Parietal lobe (tissue), 2 donors: ENCODE results near the gene CFAP119. TPM values are rescaled to one million over a fixed set of nuclear protein-coding genes. Genes with fewer than 3 reads are reported as not detected.

Experiments
- small RNA-seq: library from RNA; depleted of rRNA; stranded (forward); fragments of <200 nt; gene quantifications from one replicate; pipeline ENCODE3, GENCODE V24; 2014; ENCODE audit warnings: low replicate concordance
- total RNA-seq: library from RNA; depleted of rRNA; stranded (reverse); fragments of >200 nt; gene quantifications from one replicate; pipeline ENCODE4 v1.2.3, GENCODE V29; 2014

CFAP119 gene
- 5.3 TPM for total RNA-seq

DNA sequence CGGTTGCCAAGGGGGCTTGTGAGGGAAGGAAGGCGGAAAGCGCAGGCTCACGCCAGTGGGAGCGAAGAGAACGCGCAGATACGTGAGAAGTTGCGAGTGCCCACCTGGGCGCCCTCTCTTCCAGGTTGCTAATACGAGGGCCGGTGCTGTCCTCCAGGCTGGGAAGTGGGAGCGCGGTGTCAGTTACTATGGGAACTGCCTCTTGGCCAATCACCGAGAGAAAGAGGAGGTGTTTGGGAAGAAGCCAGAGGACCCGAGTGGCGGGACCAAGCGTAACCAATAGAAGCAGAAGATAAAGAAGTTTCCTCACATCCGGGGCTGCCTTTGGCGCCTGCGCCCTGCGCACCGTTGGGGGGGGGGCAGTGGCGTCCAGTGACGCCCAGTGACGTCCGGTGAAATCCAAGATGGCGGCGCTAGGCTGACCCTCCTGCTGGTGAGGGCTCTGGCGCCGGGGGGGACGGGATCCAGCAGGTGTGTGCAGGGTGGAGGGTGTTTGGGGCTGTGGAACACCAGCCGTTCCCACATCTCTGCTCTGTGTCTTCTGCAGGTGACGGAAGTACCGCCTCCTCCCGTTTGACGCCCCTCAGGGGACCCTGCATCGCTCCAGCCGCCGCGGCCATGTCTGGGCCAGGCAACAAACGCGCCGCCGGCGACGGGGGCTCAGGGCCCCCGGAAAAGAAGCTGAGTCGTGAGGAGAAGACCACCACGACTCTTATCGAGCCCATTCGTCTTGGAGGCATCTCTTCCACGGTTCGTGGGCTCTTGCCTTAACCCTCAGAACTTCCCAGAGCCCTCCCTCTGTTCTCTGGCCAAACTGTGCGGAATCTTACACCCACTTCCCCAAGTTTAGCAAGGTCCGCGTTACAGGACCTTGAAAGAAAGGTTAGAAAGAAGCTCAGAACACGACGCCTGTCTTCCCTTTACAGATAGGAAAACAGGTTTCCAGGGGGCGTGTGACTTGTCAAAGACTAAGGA lies at the start of gene CFAP119, which contains the start of gene RNF40:
TSS of gene CFAP119 (minus strand) at position 135 of the 975 bp plus-strand sequence. CDS start 314 bp downstream, outside the sequence.
TSS of gene RNF40 (plus strand) at position 395 of the 975 bp plus-strand sequence. CDS start at position 619, 224 bp downstream.

DNA sequence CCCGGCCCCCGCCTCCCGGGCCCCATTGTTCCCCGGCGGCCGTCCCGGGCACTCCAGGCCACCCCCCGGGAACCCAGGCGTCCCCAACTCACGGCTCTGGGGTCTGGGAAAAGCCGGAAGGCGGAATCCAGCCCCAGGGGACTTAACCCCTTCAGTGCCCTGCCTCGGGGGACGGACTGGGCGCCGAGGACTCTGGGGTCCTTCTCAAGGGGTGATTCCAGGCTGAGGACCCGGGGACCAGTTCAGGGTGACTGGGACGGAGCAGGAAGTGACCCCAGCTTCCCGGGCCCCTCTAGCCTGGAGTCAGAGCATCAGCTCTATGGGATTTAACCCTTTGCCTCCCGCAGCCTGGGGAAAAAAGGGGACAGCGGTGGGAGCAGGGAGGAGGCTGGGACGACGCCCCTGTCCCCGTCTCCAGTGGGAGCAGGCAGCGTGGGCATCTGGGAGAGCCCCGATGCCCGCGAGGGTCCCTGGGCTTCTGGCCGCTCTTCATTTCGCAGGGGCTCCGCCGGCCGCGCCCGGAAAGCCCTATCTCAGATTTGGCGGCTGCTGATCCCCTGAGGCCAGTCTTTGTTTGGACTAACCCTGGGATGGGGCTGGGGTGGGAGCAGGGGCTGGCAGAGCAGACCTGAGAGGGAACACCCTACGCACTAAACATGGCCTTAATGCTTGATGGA lies 25.2 kb upstream of the CFAP119 start, which contains the start of gene ZNF629:
TSS of gene ZNF629 (minus strand) at position 270 of the 677 bp plus-strand sequence. CDS start 2,723 bp downstream, outside the sequence.

DNA sequence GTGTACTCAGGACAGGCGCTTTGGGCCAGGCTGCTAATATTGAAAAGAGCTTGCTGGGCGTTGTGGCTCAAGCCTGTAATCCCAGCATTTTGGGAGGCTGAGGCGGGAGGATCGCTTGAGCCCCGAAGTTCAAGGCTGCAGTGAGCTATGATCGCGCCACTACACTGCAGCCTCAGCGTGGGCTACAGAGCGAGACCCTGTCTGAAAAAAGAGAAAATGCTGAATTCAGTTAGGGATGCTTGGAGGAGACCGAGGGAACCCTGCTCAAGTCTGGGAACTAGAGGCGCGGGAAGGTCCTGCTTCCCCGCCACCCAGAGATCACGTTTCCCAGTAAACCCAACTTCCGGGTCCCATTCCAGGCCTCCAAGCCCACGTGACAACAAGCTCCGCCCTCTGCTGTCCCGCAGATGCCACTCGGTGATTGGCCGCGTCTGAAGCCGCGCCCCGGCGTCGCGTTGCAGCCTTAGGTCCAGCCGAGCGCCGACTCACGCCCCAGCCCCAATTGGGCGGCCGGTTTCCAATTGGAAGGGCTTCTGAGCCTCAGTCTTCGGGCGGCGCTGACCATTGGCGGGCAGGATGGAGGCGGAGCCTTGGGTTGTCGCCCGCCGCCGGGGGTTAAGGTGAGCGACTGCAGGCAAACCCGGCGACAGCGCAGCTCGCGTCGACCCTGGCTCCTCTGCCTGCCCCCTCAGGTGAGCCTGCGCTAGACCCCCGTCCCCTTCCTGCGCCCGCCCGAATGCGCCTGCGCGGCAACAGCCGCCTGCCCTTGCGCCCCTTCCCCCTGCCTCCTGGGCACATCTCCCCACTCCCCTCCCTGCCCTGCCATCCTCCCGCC lies 13.8 kb downstream of the CFAP119 start, which contains the start of gene PHKG2:
TSS of gene PHKG2 (plus strand) at position 627 of the 835 bp plus-strand sequence. CDS start 396 bp downstream, outside the sequence.

Small RNA genes within 50 kb of the gene (small RNA-seq; reads per million reads assigned to genes)
- 1.1 reads per million, percentile 72 among the genes with 10 or more reads in this experiment for gene SNORA30

Other genes with a start within 250 kb of the CFAP119 start
- 20.0 TPM for gene ZNF768, start 235.5 kb downstream of the CFAP119 start, total RNA-seq
- 13.5 TPM for gene ZNF747, start 227.2 kb downstream of the CFAP119 start, total RNA-seq
- 13.8 TPM for gene ZNF764, start 203.7 kb downstream of the CFAP119 start, total RNA-seq
- 11.3 TPM for gene ZNF688, start 190.3 kb downstream of the CFAP119 start, total RNA-seq
- 33.2 TPM for gene ZNF785, start 176.4 kb downstream of the CFAP119 start, total RNA-seq
- gene ZNF689, start 151.7 kb downstream of the CFAP119 start, total RNA-seq: 11.0 TPM
- gene PRR14, start 111.1 kb downstream of the CFAP119 start, total RNA-seq: 16.3 TPM
- gene FBRS, start 103.6 kb downstream of the CFAP119 start, total RNA-seq: 26.0 TPM
- 47.3 TPM for gene SRCAP, start 62.9 kb downstream of the CFAP119 start, total RNA-seq
- gene PHKG2, start 13.6 kb downstream of the CFAP119 start, total RNA-seq: 12.8 TPM
- gene RNF40, start 260 bp upstream of the CFAP119 start, total RNA-seq: 124 TPM
- gene ZNF629, start 25.1 kb upstream of the CFAP119 start, total RNA-seq: 18.8 TPM
- 47.3 TPM for gene BCL7C, start 132.0 kb upstream of the CFAP119 start, total RNA-seq
- gene CTF1, start 134.6 kb upstream of the CFAP119 start, total RNA-seq: 0.31 TPM
- 45.4 TPM for gene FBXL19, start 161.5 kb upstream of the CFAP119 start, total RNA-seq
- 3.8 TPM for gene ORAI3, start 187.0 kb upstream of the CFAP119 start, total RNA-seq
- gene SETD1A, start 195.7 kb upstream of the CFAP119 start, total RNA-seq: 5.0 TPM
- 0.94 TPM for gene HSD3B7, start 223.1 kb upstream of the CFAP119 start, total RNA-seq
- 31.6 TPM for gene STX1B, start 248.6 kb upstream of the CFAP119 start, total RNA-seq